ENCODE data around the gene TMEM175.

TMEM175 gene

GRCh38 chr4:931960-932712 lies at the start of gene TMEM175, which contains the start of gene GAK:
TMEM175 (plus strand) TSS chr4:932460; CDS start chr4:947740, 15,280 bp downstream.
GAK (minus strand) TSS chr4:932316; CDS start chr4:932187, 129 bp downstream.
- peak; percentile 83 for DNase-seq

- DNase-seq, result no peak
These were observed 49.6 kb upstream of the TMEM175 start for GRCh38 chr4:882646-883045.

DNA sequence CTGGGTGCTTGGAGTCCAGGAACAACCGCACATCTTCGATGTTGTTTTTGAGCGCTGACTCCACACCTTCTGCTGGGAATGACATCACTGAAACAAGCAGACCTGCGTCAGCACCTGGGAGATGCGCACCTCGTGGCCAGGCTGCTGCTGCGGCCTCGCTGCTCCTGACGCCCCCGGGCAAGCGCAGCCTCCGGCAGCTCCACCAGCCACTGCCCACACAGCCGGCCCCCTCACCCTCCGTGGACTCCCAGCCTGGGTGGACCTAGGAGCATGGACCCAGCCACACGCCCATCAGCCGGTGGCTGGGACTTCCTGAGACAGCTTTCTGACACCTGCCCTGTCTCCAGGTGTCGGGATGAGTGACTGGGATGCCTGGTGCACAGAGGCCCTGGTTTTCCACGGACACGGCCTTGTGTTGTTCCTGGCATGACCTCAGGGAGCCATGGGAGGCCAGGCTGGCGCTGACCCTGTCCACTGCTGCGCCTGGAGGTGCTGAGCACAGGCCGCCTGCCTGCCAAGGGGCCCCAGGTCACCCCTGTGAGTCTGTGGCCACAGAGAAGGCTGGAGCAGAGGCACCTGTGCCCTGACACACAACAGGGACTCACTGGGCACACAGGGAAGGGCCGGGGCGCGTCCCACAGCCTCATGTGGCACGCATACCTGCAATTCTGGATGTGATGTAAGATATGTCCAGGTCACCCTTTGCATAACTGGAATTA lies 48.7 kb upstream of the TMEM175 start:
- no peak for DNase-seq

- DNase-seq, result no peak
These were observed 48.0 kb upstream of the TMEM175 start for GRCh38 chr4:884259-884658.

GRCh38 chr4:884896-885295 lies 47.4 kb upstream of the TMEM175 start:
- DNase-seq, result no peak

- no peak for DNase-seq
These were observed 46.9 kb upstream of the TMEM175 start for GRCh38 chr4:885353-885752.

GRCh38 chr4:886244-886643 lies 46.0 kb upstream of the TMEM175 start:
- no peak for DNase-seq

GRCh38 chr4:887034-887763 lies 45.1 kb upstream of the TMEM175 start:
- DNase-seq, result no peak

DNA sequence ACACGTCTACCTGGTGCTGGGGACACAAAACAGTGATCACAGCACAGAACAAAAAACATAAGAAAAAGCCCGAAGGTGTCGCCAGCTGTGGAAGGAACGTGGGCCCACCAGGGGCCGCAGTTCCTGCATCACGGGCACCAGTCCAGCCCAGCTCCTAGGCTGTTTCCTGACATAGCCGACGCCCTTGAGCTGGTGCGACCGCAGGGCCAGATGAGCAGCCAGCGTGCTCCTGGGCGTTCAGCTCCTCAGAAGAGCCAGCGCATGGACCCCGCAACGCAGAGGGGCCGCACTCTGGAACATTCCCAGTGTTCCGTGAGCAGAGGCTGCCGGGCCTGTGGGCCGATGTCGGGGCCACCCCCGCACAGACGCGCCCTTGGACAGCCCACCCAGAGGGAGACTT lies 44.2 kb upstream of the TMEM175 start:
- no peak for DNase-seq

DNA sequence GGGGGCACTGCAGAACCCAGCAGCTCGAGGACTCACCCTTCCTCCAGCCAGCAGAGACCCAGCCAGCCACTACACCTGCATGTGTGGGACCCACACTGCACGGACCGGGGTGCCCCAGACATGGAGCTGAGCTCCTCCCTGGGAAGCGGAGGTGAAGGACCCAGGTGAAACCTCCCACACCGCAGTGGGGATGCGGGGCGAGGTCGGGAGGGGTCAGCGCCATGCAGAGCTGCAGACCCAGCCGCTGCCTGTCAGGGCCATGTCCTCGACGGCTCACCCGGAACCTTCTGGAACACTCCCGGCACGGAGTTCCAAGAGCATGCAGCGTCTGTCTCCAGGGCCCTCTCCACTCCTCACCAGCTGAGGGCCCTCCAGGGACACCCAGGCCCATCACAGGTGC lies 42.7 kb upstream of the TMEM175 start:
- no peak for DNase-seq

GRCh38 chr4:890036-890695 lies 42.1 kb upstream of the TMEM175 start:
- DNase-seq, result no peak

GRCh38 chr4:891747-892146 lies 40.5 kb upstream of the TMEM175 start:
- DNase-seq, result no peak

- no peak for DNase-seq
These were observed 39.5 kb upstream of the TMEM175 start for GRCh38 chr4:892780-893179.

GRCh38 chr4:893276-893994 lies 38.8 kb upstream of the TMEM175 start:
- no peak for DNase-seq

GRCh38 chr4:893995-894705 lies 38.1 kb upstream of the TMEM175 start:
- DNase-seq, result no peak

GRCh38 chr4:895596-895995 lies 36.7 kb upstream of the TMEM175 start:
- DNase-seq, result no peak

GRCh38 chr4:896216-896615 lies 36.0 kb upstream of the TMEM175 start:
- DNase-seq, result no peak

DNA sequence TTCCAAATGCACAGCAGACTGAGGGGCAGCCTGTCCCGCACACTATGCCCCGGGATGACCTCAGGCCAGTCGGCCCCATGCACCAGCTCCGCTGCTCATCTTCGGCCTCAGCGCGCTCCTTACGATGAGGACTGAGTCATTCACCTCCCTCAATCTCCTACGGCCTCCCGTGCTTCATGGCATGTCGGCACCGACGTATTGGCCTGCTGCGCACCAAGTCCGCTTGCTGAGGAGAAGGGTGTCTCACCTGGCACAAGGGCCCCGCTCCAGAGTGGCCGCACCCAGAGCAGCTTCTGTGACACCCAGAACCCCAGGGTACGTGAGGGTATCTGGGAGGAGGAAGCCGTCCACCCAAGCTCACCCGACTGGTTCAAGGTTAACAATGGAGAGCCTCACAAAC lies 35.6 kb upstream of the TMEM175 start:
- no peak for DNase-seq

- no peak for DNase-seq
These were observed 34.1 kb upstream of the TMEM175 start for GRCh38 chr4:898123-898522.

DNA sequence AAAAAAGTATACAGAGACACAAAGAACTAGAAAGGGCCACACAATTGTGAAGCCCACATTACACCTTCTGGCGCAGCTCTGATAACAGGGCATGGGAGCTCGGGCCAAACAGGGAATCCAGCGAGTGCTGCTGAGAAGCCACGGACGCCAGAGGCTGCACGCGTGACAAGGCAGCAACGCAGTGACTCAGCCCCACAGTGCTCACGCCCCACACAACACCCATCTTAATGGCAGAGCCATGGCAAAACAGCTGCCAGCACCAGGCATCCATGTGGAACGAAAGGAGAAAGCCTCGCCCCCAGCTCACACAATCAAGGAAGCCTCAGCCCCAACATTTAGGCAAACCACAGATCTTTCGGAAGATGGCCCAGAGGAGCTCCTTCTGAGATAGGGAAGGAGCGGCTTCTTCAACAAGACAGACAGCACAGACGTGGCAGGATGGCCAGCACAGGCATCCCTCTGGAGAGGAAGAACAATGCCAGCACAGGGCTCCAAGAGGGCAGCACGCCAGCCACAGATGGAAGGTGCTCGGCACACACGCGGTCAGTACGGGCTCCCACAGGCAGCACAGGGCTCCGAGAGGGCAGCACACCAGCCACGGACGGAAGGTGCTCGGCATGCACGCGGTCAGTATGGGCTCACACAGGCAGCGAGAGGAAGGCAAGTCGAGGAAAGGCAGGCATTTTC lies 33.2 kb upstream of the TMEM175 start:
- no peak for DNase-seq

DNA sequence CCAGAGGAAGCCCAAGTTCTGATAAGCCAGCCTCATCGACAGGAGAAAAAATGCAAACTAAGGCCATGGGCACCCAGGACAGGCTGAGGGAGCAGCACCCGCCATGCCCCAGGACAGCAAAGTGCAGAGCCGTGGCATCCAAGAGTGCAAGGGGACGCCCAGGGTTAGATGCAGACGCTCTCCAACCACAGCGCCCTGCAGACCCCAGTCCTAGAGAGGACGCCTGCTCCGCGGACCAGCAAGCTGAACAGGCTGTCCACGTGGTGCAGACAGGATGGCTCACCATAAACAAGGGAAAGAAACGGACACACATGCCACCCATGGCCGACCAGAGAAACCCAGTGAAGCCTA lies 32.7 kb upstream of the TMEM175 start:
- DNase-seq, result no peak
